ENCODE results near the gene COLEC11. TPM values are rescaled to one million over a fixed set of nuclear protein-coding genes. Genes with fewer than 3 reads are reported as not detected.
"Not testable (repeated sequence)": the region's sequence is repeated elsewhere in the genome, so short reads cannot be mapped to it uniquely, and the experiment has no call there.

COLEC11 gene
- total RNA-seq, 4 donors from 2014 or later = 0.34 to 0.84 (median 0.59) TPM; not detected in 1

DNA sequence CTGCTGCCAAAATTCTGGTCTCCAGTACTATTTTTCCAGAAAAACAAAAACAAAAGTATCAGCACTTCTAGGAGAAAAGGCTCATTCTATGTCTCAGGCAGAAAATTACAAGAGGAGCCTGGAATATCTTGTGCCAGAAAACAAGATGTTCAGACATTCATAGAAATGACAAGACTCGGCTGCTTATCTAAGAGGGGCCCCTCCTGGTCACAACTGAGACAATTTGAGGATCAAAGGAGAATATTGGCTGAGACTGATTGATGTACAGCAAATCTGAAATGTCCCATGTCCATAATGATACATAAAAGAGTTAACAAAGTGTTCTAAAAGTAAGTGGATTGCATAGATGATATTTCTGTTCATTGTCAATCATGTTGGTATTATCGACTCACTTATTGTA is 22.3 kb upstream of the COLEC11 start:
- TF ChIP-seq CTCF (IDR thresholded peaks at IDR 0.05) (no peak), POLR2A (IDR thresholded peaks at IDR 0.05) (no peak)
- no peak overlapping the region for H3K4me3 ChIP-seq (ENCODE audit: low read depth, poor library complexity, severe bottlenecking)
- no peak for DNase-seq (ENCODE audit: low spot score in 2 of 2)
- WGBS, 2 donors = 71 to 73% methylated on average over 2 of the region's 2 CpGs
- intact Hi-C loops (cut with DNase I; ENCODE audit: low total_unique reads) = no loop called here

DNA sequence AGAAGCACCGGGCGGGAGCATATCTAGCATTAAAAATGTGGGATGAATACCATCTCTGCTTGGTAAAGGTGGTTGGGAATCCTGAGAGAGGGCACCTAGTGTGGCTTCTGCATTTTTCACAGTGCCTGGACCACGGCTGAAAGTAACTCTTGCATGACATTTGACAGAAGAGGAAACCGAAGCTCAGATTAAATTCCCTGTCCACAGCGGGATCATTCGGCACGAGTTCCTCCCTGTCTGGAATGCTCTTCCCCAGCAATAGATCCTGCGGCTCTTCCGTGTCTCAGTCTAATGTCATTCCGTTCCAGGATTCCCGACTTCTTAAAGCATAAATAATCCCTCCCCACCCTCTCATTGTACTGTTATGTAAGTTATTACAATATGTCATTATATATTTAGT is 20.8 kb upstream of the COLEC11 start:
- no peak for TF ChIP-seq POLR2A (IDR thresholded peaks at IDR 0.05)
- TF ChIP-seq CTCF (IDR thresholded peaks at IDR 0.05) = no peak
- intact Hi-C loops (cut with DNase I; ENCODE audit: low total_unique reads) = no loop called here
- 96% methylated on average over 11 of the region's 11 CpGs for WGBS, 2 donors
- H3K4me3 ChIP-seq (ENCODE audit: low read depth, poor library complexity, severe bottlenecking) = no peak overlapping the region
- DNase-seq (ENCODE audit: low spot score in 2 of 2) = peak in 1 of 2 donors; percentile 76

DNA sequence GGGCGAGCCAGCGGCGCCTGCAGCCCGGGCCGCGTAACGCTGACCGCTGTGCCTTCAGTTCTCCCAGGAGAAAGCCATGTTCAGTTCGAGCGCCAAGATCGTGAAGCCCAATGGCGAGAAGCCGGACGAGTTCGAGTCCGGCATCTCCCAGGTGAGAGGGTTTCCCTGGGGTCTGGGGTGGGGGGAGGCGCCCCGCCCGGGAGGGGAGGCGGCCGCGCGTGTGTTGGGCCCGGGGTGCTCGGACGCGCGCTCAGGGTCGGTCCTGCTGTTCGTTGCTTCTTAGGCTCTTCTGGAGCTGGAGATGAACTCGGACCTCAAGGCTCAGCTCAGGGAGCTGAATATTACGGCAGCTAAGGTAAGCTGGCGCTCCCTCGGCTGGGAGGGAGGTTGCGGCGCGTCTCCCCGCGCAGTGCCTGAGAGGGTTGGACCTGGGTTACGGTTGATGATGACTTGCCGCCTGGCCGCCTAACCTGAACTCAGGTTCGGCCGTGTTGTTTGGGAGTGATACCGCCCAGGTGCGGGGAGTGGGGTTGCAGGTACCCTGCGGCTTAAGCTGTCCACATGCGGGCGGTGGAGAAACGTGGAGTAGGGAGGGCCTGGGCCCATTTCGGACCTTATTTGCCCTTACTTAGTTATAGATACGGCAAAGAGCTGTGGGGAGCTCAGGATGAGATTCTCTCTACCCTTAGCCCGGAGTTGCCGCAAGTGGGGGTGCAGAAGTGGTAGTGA is 19.2 kb upstream of the COLEC11 start:
- DNase-seq (ENCODE audit: low spot score in 2 of 2) = peak in 1 of 2 donors; percentile 86
- H3K4me3 ChIP-seq (ENCODE audit: low read depth, poor library complexity, severe bottlenecking) = peak overlapping the region; percentile 98
- intact Hi-C loops (cut with DNase I; ENCODE audit: low total_unique reads) = no loop called here
- TF ChIP-seq CTCF (IDR thresholded peaks at IDR 0.05) (no peak), POLR2A (IDR thresholded peaks at IDR 0.05) (no peak)
- 1 to 3% methylated on average over 21 to 50 of the region's 54 CpGs for WGBS, 2 donors

DNA sequence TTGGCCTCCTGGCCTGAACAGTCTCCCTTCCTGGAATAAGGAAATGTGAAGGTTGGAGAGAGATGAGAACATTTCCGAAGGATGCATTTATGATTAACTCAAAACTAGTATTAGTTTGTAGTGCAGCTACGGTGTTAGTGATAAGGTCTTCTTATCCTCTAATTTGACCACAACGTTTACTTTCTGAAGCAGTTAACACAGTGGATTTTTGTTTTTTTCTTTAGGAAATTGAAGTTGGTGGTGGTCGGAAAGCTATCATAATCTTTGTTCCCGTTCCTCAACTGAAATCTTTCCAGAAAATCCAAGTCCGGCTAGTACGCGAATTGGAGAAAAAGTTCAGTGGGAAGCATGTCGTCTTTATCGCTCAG is 18.7 kb upstream of the COLEC11 start:
- intact Hi-C loops (cut with DNase I; ENCODE audit: low total_unique reads); DNase-seq (ENCODE audit: low spot score in 2 of 2): not testable (repeated sequence)
- H3K4me3 ChIP-seq (ENCODE audit: low read depth, poor library complexity, severe bottlenecking) = peak overlapping the region; percentile 98
- WGBS, 2 donors = 74 to 79% methylated on average over 10 of the region's 10 CpGs

- TF ChIP-seq POLR2A (IDR thresholded peaks at IDR 0.05) (no peak), CTCF (IDR thresholded peaks at IDR 0.05) (no peak)
- H3K4me3 ChIP-seq (ENCODE audit: low read depth, poor library complexity, severe bottlenecking) = no peak overlapping the region
- no peak for DNase-seq (ENCODE audit: low spot score in 2 of 2)
- WGBS, 2 donors = 77 to 78% methylated on average over 5 of the region's 5 CpGs
- intact Hi-C loops (cut with DNase I; ENCODE audit: low total_unique reads) = no loop called here
Observed at GRCh38 chr2:3578987-3579386, 15.9 kb upstream of the COLEC11 start.

DNA sequence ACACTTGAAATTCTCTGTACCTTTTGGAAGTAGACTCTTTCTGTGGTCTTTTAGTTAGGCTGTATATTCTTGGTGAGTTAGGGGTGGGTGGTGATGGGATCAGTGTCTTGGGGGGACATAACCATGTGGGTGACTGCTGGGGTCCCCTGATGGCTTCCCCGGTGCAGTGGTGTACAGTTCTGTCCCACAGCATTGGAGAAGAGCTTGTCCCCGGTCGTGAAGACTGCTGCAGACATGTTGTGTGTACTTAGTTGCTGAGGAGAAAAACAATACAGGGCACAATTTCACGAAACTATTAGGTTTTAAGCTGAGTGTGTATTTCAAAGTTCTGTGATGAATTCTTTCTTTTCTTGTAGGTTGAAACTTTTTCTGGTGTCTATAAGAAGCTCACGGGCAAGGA is 14.5 kb upstream of the COLEC11 start:
- no peak for TF ChIP-seq CTCF (IDR thresholded peaks at IDR 0.05)
- no peak for TF ChIP-seq POLR2A (IDR thresholded peaks at IDR 0.05)
- peak in 1 of 2 donors; percentile 77 for DNase-seq (ENCODE audit: low spot score in 2 of 2)
- intact Hi-C loops (cut with DNase I; ENCODE audit: low total_unique reads) = no loop called here
- 78 to 90% methylated on average over 5 of the region's 5 CpGs for WGBS, 2 donors
- H3K4me3 ChIP-seq (ENCODE audit: low read depth, poor library complexity, severe bottlenecking) = no peak overlapping the region
